NCI-H2227 (cell line): ENCODE results near the gene EDN1.
A peak's percentile ranks its signal among the peaks of the same experiment; 100 is the strongest.

Source experiments
- DNase-seq: peaks from one replicate; lab custom pipeline; 2025; ENCODE audit not compliant: unreplicated experiment; lab: John Stamatoyannopoulos, UW

The EDN1 gene

DNA sequence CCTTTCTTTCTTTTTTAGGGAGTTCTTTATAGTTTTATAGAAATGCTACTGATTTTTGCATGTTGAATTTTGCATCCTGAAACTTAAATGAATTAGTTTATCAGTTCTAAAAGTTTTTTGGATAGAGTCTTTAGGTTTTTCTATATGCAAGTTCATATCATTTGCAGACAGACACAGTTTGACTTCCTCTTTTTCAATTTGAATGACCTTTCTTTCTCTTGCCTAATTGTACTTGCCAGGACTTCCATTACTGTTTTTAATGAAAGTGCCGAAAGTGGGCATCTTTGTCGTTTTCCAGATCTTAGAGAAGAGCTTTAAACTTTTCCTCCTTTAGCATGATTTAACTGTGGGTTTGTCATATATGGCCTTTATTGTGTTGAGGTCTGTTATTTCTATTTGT, 21.1 kb upstream of the EDN1 start:
- DNase-seq, result no peak

DNA sequence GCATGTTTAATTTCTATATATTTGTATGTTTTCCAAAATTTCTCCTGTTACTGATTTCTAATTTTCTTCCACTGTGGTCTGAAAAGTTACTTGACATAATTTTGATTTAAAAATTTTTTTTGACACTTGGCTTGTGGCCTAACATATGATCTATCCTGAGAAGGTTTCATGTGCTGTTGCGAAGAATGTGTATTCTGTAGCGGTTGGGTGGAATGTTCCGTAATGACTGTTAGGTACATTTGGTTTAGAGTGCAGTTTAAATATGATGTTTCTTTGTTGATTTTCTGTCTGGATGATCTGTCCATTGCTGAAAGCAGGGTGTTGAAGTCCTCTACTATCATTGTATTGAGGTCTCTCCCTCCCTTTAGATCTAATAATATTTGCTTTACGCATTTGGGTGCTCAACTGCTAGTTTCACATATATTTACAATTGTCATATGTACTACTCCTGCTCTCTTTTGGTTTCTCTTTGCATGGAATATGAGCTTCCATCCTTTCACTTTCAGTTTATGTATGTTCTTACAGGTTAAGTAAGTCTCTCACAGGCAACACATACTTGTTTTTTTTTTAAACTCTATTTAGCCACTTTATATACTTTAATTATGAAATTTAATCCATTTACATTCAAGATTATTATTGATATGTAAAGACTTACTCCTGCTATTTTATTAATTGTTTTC, 19.5 kb upstream of the EDN1 start:
- DNase-seq, result no peak

DNA sequence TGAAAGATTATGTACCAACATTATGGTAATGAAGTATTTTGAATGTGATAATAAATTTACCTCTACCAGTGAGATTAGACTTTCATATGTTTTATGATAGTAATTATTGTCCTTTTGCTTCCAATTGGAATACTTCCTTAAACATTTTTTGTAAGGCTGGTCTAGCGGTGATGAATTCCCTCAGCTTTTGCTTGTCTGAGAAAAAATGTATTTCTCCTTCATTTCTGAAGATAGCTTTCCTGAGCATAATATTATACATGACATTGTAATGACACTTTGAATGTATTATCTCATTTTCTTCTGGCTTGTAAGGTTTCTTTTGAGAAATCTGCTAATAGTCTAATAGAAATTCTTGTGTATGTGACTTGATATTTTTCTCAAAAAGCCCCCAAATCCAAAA, 18.6 kb upstream of the EDN1 start:
- DNase-seq, result no peak

DNA sequence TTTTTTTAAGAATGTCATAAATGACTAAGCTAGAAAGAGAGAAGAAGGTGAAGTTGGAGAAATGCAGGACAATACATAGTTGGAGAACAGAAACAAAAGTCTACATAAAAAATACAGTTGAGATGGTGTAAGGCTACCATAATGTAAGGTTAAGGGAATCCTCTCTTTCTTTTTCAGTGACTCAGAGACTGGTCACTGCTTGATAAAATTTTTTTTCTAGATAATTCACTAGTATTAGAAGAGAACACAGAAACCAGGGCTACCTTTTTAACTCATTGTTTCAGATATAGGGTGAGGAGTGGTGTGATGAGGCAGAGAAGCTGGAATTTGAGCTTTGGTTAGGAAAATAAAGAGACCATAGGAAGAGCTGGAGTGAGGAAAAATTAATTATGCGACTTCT, 18.2 kb upstream of the EDN1 start:
- no peak for DNase-seq

DNA sequence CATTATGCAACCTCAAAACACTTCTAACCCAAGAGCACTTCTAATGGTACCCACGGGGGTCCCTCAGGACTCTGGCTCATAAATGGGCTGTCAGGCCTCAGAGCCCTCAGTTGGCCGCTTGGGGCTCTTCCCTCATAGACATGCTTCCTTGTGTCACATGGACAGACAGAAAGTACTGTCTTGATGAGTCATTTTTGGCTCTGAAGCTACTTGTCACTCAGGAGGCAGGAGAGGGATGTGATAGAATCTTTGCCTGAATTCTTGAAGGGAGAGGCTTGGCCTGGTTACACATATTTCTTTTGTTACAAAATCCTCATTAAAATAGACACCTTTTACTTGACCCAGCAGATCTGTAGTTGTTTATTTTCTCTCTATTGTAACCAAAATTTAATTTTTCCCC, 15.1 kb upstream of the EDN1 start:
- DNase-seq, result no peak

DNA sequence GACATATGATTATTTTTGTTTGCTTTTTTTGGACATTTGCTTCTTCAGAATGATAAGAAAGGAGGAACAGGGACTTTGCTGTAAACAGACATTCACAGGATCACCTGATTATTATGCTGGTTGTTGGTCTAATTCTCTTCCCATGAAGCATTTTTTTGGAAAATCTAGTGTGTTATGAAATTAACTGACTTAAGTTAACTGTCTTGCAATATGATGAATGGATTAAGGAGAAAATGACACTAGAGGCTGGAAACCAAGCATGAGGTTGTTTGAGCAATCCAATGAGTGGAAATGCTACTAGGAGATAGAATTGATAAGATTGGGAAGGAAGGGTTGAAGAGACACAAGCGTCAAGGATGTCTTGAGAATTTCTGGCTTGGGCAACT, 13.2 kb upstream of the EDN1 start:
- no peak for DNase-seq

DNA sequence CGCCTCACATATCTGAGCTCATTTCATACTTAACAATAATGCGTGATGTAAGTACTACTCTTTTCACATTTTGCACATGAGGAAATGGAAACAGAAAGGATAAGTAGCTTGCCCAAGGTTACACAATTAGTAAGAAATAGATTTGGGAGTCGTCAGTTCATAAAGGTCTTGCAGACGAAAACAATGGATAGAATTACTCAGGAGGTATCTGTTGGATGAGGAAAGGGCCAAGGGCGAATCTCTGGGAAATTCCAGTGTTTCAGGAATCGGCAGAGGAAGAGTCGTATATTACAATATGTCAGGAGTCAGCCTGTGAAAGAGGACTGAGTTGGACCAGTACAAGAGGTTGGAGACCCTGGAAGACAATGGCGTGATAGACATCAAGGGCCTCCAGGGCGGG, 12.8 kb upstream of the EDN1 start:
- DNase-seq, result no peak

DNA sequence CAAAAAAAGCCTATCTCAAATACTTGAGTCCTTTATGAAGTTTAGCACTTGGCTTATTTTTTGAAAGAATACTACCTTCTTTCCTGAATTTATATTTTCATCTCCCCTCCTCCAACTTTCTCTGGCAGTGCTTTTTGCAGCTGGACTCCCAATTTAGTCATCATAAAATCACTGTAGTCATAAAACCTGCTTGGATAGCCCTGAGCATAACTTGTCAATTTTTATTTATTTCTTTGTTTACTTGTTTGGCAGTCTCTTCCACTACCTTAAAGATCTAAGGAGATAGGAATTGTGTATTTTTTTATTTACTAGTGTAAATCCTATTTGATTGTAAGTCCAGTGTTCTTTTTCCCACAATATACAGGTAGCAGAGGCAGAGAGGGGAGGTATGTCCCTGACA, 11.2 kb upstream of the EDN1 start:
- no peak for DNase-seq

DNA sequence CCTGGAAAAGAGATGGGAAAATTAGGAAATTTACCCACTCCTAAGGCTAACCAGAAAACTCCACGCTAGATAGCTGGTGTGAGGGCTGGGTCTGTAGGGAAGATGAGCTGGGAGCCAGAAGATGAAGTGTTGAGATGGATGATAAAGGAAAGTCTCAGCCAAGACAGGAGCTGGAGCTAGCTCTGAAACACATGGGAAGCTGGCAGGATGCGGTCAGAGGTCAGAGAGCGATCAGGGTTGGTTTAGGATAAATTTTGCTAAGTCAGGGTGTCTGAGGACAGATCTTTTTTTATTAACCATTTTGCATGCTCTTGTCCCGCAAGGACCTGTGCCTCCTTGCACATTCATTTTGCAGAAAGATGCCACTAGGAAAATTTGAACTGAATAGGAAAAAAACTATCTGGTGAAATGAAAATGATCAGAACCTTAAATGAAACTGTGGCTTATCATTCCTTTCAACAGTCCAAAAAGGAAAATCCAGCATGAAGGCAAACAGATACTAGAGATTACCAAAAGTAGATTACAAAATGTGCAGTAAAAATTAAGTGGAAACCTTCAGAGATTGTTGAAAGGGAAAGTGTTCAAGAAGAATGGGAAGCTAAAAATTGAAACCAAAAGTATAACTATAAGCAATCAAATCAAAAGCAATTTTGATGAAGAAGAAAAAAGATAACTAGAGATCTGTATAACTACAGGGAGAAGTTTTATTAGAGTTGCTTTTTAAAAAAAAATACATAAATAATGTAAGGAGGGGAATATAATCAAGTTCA, 10.7 kb upstream of the EDN1 start:
- no peak for DNase-seq

DNA sequence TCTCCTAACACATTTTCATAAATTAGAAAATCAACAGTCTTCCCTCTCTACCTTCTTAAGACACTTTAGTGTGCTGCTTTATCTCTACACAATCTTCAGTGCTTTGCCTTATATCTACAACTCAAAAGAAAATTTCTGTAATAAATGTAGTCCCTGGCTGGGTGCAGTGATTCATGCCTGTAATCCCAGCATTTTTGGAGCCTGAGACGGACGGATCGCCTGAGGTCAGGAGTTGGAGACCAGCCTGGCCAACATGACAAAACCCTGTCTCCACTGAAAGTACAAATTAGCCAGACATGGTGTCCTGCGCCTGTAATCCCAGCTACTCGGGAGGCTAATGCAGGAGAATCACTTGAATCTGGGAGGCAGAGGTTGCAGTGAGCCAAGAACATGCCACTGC, 9.7 kb upstream of the EDN1 start:
- DNase-seq, result no peak

DNA sequence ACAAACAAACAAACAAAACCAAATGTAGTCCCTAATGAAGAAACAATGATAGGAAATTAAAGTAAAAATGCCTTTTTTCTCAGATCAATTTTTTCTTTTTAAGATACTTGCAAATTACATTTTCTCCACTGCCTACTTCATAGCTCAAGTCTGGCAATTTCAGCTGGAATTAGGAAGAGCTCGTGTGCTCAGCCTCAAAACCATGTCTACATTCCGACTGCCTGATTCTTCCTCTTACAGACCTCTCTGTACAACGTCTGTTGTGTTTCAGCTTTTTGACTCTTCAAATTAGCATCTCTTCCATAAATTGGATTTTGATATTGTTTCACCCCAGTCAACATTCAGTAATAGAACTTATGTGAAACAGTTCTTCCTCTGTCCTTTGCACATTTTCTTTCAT, 9.3 kb upstream of the EDN1 start:
- no peak for DNase-seq

DNA sequence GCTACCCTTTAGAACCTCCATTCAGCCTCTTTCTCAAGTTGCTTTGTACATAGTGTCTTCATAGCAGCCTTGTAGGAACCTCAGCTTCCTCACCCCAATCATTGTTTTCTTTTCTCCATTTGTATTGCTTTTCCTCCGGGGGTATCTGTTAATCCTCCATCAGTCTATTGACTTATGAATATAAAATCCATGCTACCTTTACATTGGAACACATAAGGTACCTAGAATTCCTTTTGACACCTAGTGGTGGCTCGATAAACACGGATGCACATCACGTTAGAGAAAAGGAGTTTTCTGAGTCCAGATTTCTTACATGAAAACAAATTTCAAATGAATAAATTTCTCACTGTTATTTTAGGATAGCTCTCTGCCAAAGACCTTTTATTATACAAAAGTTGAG, 6.3 kb upstream of the EDN1 start:
- no peak for DNase-seq

DNA sequence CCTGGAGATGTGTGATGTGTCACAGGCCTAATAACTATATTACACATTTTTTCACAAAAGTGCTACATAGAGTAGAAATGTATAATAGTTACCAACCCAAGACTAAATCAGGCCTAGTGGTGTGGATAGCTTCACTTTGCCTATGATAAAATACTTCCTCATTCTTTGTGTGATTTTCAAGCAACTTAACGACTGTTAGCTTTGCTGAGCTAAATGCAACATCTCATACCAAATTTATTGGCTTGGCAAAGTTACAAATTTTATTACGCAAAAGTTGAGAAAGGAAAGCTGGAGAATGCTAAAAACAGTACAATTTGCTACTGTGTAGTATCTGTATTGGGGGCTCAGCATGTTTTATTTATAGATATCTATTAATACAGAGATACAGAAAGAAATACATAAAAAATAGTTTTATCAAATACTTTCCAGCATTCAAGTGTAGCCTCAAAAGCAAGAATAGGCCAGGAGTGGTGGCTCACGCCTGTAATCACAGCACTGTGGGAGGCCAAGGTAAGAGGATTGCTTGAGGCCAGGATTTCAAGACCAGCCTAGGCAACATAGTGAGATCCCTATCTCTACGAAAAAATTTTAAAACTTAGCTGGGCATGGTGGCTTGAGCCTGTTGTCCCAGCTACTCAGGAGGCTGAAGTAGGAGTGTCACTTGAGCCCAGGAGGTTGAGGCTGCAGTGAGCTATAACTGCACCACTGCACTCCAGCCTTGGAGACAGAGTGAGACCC, 3.6 kb upstream of the EDN1 start:
- DNase-seq, result no peak

DNA sequence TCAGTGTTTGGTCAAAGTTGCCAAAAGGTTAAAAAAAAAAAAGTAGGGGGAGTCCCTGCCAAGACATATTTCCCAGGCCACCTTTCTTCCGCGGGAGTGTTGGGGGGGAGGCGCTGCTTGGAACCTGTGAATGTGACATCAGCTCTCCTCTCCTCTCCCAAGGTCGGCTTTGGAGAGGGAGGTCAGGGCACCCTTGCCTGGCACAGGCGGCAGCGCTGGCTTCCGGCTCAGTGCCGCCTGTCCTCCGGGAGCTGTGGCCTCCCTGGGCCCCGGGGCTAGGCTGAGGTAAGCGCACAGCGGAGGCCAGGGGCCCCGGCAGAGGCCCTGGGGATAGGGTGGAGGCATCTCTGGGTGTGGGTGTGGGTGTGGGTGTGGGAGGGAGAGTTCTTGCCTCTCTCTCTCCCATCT, 1.9 kb upstream of the EDN1 start:
- no peak for DNase-seq

DNA sequence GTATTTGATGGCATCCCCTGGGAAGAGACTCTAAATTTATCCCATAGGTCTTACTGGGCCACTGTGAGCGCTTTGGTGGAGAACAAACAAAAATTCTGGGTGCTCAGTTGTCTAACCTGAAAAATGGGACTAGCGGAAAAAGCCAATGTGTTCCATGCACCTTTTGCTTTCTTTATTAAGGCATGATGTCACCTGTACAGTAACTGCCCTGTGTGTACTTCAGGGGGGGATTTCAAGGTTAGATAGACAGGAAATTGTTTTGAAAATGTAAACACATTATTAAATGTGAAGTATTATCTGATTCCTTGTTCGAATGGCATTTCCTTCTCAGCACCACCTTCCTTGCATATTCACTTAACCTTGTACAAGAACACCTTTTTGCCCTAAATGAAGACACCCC, 1.2 kb upstream of the EDN1 start:
- DNase-seq, result no peak

DNA sequence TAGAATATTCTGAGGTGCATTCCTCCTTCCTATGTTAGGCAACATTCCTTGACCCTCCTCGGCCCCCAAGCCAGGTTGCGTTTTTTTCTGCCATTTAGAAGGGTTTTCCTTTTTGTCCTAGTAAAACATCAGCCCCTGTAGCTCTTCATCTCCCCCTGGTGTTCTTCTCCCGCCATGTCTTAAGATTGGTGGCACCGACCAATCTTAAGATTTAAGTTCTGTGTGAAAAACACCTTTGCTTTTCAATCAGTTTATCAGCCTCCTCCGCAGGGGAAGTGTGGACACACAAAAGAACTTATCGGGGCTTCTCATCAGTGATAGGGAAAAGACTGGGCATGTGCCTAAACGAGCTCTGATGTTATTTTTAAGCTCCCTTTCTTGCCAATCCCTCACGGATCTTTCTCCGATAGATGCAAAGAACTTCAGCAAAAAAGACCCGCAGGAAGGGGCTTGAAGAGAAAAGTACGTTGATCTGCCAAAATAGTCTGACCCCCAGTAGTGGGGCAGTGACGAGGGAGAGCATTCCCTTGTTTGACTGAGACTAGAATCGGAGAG, 719 bp upstream of the EDN1 start:
- peak; percentile 70 for DNase-seq

DNA sequence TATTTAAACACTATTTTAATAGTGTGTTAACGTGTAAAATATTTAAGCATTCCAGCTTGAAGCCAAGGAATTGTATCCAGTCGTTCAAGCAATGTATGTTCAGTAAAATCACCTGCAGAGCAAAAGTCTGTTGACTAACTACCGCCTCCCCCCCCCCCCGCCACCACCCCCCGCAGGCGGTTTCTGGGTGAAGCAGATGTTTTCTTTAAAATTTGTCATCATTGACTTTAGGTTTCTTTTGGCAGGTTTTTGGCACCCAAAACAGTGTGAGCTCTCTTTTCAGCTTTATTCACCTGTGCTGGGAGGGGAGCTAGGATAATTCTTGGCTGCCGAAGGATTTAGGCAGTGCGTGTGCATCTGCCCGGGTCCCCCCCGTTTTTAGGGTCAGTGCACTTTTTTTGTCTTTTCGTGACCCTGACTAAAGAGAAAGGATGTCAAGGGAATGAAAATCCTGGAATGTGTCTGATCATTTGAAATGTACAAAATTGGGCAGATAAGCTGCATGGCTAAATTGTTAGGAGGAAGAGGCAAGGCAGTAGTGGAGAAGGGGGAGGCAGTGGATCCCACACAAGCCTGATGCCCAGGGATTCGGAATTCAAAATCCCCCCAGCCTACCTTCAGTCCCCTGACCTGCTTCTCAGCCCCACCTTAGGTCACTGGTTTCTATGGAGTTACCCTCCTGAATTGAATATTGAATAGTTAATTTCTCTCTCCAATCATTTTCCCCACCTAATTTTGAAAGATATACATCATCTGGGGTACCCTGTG, 1.1 kb downstream of the EDN1 start:
- DNase-seq, result no peak

DNA sequence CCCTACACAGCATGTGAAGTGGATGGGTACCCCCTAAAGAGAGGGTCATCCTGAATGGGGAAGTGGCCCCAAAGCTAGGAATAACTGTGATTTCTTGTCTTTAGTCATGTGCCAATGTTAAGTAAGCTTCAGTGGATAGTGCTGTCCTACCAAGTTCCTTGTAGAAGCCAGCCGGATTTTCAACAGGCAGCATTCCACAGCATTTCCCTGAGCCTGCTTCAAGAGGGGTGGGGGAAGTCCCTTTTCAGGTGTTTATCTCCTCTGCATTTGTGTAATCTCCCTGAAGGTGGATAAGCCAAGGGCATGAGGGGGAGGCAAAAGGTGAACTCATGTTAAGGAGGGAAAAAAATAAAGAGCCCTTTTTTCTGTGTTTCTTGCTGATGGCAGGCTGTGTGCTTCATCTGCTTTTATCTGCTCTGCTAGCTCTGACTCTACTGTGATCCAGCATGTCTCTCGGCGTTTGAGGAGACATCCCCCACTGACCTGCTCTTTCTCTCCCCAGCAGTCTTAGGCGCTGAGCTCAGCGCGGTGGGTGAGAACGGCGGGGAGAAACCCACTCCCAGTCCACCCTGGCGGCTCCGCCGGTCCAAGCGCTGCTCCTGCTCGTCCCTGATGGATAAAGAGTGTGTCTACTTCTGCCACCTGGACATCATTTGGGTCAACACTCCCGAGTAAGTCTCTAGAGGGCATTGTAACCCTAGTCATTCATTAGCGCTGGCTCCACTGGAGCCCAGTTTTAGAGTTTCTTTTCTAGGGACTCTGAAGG, 1.9 kb downstream of the EDN1 start:
- no peak for DNase-seq

DNA sequence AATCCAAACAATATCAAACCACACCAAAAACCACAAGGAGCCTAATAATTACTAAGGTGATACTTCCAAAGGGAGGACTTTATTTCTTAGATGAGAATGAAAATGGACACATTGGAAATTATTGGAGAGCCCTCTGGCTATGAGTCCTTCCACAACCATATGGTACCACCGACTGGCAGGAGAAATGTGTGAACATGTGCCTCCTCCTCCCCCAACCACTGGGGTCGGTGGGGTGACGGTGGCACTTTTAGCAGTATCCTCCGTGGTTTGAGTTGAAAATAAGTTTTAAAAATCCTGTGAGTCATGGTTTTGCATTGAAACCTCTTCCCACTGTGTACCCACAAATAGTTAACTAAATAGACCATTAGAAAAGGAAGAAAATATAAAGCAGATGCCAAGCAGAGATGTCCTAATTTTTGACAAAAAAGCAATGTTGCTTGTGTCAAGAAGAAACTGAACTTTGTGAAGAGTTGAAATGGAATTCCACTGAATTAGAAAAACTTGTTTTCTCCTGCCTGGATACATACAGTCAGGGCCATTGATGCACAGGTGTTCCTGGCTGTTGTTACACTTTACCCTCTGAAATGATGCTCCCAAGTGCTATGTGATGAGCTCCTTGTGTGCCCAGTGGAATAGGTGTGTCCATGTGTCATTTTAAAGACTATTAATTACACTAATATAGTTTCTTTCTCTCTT, 3.2 kb downstream of the EDN1 start:
- no peak for DNase-seq
